HFFc6 (cell line): Measurements from ENCODE around the gene NOL7. TPM values are rescaled to one million over a fixed set of nuclear protein-coding genes. Genes with fewer than 3 reads are reported as not detected.

Source experiments
- DNase-seq: peaks from one replicate; pipeline ENCODE4 v3.0.0-alpha.2; 2018
- H3K27ac Mint-ChIP-seq: 2 replicates; pipeline ENCODE4 v1.8.0; 2020; ENCODE audit warnings: mild to moderate bottlenecking, mixed read lengths
- H3K27me3 Mint-ChIP-seq: 2 replicates; pipeline ENCODE4 v1.8.0; 2021; ENCODE audit warnings: mild to moderate bottlenecking, moderate library complexity, mixed read lengths; ENCODE audit not compliant: insufficient read depth
- H3K36me3 Mint-ChIP-seq: 2 replicates; pipeline ENCODE4 v1.8.0; 2021; ENCODE audit warnings: low read depth, mixed read lengths
- H3K4me1 Mint-ChIP-seq: 2 replicates; pipeline ENCODE4 v1.8.0; 2020; ENCODE audit warnings: low read depth, mixed read lengths
- H3K4me3 Mint-ChIP-seq: 2 replicates; pipeline ENCODE4 v1.8.0; 2020; ENCODE audit warnings: mild to moderate bottlenecking, moderate library complexity, mixed read lengths
- H3K9me3 Mint-ChIP-seq: 2 replicates; pipeline ENCODE4 v1.8.0; 2020; ENCODE audit warnings: mild to moderate bottlenecking, mixed read lengths
- CTCF ChIP-seq: fragments of 200-600 bp; sonication (generic); IDR thresholded peaks from 2 replicates; pipeline ENCODE4 v1.5.0; 2021; ENCODE audit warnings: antibody characterized with exemption, mild to moderate bottlenecking
- total RNA-seq, 6 experiments: library from RNA; stranded (reverse); fragmentation: NEBNext Ultra II Directional; extraction: Animal tissue kit (Norgen Biotek cat#: 25700); gene quantifications; 2 replicates in 1 of 6; 3 replicates in 5 of 6; pipeline ENCODE4 v1.2.3, GENCODE V29; 2021

Gene NOL7
- total RNA-seq, 6 experiments from 2014 or later = 68.4 to 89.6 (median 84.8) TPM

DNA sequence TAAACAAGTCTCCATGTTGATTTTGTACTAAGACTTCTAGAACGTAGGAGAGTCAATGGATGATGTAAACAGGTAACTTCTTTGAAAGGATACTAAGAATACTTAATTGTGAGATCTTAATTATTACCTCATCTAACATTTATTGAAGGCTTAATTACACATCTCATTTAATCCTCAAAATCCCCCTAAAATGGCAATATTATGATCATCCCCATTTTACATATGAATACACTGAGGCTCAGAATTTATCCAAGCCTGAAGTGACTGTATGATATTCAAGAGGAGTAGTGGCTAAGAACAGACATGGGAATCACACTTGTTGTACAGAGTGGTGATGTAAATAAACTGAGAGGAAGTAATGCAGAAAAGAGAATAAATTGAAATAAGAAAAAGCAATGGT is 22.9 kb downstream of the NOL7 start:
- Mint-ChIP-seq H3K4me1 (no peaks in the 10 kb centered on the region), H3K36me3 (peaks cover 16% of the 10 kb centered on the region), H3K9me3 (no peaks in the 10 kb centered on the region), H3K27me3 (no peaks in the 10 kb centered on the region; the same call in 1 of the 2 replicates), H3K4me3 (no peak overlapping the region), H3K27ac (no peak overlapping the region)
- TF ChIP-seq CTCF = no peak
- no peak for DNase-seq

DNA sequence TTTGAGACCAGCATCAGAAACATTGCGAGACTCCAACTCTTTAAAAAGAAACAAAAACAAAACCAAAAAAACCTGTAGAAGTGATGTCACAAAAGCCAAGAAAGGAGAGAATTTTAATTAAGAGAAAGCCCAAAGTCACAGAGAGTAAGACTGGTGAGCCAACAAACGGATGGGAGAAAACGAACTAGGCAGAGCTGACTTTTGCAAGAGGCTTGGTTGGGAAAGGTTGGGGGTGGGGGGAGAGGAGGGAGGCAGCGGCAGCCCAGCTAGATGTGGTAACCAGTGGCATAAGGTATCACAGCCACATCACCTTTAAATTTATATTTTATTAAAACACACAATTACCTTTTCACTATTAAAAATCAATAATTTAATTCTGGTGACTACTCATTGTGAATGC is 23.5 kb downstream of the NOL7 start:
- TF ChIP-seq CTCF = no peak
- Mint-ChIP-seq H3K36me3 (peaks cover 22% of the 10 kb centered on the region), H3K4me3 (no peak overlapping the region), H3K9me3 (no peaks in the 10 kb centered on the region), H3K4me1 (no peaks in the 10 kb centered on the region), H3K27ac (no peak overlapping the region), H3K27me3 (no peaks in the 10 kb centered on the region; the same call in 1 of the 2 replicates)
- DNase-seq = no peak

GRCh38 chr6:13641315-13641714 is 26.2 kb downstream of the NOL7 start:
- Mint-ChIP-seq H3K27me3 (no peaks in the 10 kb centered on the region; the same call in 1 of the 2 replicates), H3K36me3 (peaks cover 18% of the 10 kb centered on the region), H3K4me3 (no peak overlapping the region), H3K9me3 (no peaks in the 10 kb centered on the region), H3K27ac (no peak overlapping the region), H3K4me1 (no peaks in the 10 kb centered on the region)
- no peak for DNase-seq
- no peak for TF ChIP-seq CTCF

- no peak overlapping the region for H3K27ac Mint-ChIP-seq
- no peak for DNase-seq
- no peaks in the 10 kb centered on the region for H3K27me3 Mint-ChIP-seq
- no peaks in the 10 kb centered on the region for H3K9me3 Mint-ChIP-seq
- H3K4me1 Mint-ChIP-seq = no peaks in the 10 kb centered on the region
- no peak overlapping the region for H3K4me3 Mint-ChIP-seq
- peaks cover 13% of the 10 kb centered on the region for H3K36me3 Mint-ChIP-seq
- TF ChIP-seq CTCF = no peak
Measured at GRCh38 chr6:13643125-13643524, 28.0 kb downstream of the NOL7 start.

- Mint-ChIP-seq H3K9me3 (no peaks in the 10 kb centered on the region), H3K4me1 (peaks cover 8% of the 10 kb centered on the region), H3K4me3 (no peak overlapping the region), H3K27ac (no peak overlapping the region), H3K27me3 (peaks cover 2% of the 10 kb centered on the region; the same call in 1 of the 2 replicates), H3K36me3 (peaks cover 16% of the 10 kb centered on the region)
- no peak for DNase-seq
- no peak for TF ChIP-seq CTCF
Measured at GRCh38 chr6:13648850-13649249, 33.7 kb downstream of the NOL7 start.

- Mint-ChIP-seq H3K36me3 (peaks cover 16% of the 10 kb centered on the region), H3K9me3 (no peaks in the 10 kb centered on the region), H3K4me3 (no peak overlapping the region), H3K27ac (no peak overlapping the region), H3K27me3 (peaks cover 2% of the 10 kb centered on the region; the same call in 1 of the 2 replicates), H3K4me1 (peaks cover 14% of the 10 kb centered on the region)
- DNase-seq = no peak
- no peak for TF ChIP-seq CTCF
Measured at GRCh38 chr6:13649393-13649792, 34.3 kb downstream of the NOL7 start.
